ENCODE results near the gene GPR37. TPM values are rescaled to one million over a fixed set of nuclear protein-coding genes. Genes with fewer than 3 reads are reported as not detected.
A peak's percentile ranks its signal among the peaks of the same experiment; 100 is the strongest.

The GPR37 gene, protein sequence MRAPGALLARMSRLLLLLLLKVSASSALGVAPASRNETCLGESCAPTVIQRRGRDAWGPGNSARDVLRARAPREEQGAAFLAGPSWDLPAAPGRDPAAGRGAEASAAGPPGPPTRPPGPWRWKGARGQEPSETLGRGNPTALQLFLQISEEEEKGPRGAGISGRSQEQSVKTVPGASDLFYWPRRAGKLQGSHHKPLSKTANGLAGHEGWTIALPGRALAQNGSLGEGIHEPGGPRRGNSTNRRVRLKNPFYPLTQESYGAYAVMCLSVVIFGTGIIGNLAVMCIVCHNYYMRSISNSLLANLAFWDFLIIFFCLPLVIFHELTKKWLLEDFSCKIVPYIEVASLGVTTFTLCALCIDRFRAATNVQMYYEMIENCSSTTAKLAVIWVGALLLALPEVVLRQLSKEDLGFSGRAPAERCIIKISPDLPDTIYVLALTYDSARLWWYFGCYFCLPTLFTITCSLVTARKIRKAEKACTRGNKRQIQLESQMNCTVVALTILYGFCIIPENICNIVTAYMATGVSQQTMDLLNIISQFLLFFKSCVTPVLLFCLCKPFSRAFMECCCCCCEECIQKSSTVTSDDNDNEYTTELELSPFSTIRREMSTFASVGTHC
- 17.8 TPM for polyA plus RNA-seq (ENCODE audit: insufficient read length)

DNA sequence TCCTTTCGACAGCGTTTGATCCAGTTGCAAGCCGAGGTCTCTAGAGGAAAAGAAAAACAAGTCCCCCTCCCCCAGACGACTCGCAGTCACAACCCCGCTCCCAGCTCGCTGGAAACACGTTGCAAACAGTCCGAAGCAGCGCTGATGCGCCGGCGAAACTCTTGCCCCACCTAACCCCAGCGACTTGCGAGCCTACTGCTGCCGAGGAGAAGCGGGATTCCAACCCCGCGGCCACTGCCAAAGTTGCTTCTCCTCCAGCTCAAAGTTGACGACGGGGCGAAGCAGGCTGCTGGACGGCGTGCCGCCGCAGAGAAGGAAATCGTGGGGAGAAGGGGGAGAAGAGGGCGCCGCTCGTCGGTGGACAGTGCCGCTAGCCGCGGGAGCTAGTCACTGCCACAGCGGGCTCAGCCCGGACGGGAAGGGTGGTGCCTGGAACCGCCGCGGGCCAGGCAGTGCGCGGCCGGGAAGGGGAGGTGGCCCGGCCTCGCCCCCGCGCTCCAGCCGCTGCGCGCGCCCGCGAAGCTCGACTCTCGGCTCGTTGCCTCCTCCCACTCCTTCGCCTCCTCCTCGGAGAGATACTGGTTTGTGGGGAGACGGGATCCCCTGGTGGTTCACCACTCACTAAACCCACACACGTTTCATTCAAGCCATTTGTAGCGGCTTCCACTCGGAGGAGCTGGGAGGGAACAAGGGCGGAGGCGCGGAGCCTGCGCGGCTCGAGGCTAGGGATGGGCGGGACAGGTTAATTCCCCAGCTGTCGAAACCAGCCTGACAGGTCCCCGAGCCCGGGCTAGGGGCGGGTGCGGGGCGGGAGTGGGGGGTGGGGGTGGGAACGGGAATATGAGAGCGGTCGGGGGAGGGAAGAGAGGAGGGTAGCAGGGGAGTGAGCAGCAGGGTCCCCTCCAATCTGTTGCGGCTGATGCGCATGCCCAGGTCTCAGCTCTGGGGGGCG, at the start of gene GPR37:
TSS of gene GPR37 (minus strand) at position 392 of the 952 bp plus-strand sequence. CDS start 816 bp downstream, outside the sequence.
- no peak for DNase-seq (ENCODE audit: low read depth)

DNA sequence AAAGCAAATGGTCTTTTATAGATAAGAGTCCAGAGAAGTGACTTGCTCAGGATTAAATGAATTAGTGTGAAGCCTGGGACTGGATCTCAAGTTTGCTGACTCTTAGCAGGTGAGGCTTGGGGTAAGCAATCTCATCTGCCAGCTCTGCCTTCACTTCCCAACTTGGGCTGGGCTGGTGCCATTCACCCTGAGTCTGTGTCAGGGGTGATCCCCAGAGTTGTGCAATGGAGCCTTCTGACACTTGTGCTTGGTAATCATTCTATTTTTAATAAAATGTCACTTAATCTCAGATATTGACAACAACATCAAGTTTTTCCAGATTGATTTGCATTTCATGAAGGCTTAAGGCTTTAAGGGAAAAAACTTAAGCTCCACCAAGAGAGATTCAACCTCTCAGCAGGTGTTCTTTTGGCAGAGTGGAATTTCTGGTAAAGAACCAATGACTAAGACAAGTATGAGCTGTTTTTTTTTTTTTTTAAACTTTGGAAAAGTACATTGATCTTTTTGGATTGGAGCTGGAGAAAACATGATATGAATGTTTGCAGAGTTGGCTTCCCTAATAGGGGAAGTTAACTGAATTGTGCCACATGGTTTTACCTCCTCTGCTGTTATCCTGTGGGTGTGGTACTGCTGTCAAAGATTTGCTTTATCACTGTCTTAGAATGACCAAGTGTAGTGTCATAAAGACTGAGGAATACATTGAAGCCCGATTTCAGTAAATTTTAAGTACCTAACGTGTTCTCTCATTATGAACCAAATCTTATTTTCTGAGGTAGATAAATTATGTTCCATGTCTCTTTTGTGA, 48.6 kb upstream of the GPR37 start:
- no peak for DNase-seq (ENCODE audit: low read depth)

DNA sequence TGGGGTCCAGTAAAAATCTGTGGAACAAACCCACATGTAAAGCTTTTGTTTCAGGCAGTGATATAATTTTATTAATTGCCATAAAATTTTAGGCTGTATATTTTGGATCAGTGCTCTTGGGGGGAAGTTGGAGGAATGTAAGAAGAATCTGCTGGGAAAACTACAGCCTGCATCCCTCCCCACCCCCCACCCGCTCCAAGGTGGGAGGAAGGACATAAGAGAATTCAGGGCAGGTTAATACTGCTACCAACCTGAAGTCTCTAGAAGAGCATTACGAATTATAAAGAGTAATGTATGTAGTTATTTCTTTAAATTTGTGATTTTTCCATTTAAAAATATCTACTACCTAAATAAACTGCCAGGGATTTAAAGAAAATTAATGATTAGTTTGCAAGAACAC, 47.2 kb upstream of the GPR37 start:
- no peak for DNase-seq (ENCODE audit: low read depth)

DNA sequence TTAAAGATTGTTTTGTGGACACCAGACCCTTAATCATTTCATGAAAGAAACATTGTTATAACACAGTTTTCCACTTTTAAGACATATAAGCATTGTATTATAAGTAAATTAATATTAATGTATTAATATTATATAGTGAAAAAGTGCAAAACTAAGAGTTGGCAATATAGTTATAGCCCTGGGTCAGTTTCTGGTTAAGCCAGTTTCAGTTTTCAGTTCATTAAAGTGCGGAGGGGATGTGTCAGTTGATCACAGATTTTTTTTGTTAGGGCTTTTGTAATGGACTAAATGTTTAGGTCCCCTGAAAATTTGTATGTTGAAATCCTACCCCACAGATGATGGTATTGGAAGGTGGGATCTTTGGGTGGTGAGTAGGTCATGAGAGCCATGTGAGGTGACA, 45.7 kb upstream of the GPR37 start:
- DNase-seq (ENCODE audit: low read depth), result no peak

DNA sequence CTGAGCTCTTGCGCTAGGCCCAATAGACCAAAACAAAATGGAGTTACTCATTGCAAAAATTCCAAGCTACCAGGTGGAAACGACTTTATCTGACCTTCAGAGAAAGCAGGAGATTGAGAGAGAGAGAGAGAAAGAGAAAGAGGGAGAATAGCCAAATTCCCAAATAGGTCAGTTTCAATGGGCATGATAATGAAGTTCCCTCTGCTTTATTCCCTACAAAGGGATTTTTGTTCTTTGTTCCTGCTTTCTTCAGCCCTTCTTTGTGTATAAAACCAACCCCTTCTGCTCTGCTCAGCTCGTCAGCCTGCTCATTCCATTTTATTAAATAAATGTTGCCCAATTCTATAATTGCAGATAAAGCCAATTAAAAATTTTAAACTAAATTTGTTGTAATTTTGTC, 45.0 kb upstream of the GPR37 start:
- DNase-seq (ENCODE audit: low read depth), result no peak

DNA sequence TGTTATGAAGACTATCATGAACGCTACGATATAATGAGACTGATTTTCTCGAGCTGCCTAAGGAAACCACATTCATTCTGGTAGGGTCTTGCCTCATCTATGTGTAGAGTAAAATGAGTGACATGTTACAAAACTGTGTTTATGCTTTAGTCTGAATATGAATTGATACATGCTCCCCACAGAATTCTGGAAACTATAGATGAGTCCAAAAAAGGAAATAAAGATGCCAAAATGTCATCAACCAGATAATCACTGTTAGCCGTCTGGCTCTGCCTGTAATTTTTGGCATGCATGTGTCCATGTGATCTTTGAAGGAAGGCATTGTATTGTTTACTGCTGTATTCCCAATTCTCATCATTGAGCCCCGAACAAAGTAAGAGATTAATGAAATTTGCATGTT, 42.6 kb upstream of the GPR37 start:
- DNase-seq (ENCODE audit: low read depth), result no peak

DNA sequence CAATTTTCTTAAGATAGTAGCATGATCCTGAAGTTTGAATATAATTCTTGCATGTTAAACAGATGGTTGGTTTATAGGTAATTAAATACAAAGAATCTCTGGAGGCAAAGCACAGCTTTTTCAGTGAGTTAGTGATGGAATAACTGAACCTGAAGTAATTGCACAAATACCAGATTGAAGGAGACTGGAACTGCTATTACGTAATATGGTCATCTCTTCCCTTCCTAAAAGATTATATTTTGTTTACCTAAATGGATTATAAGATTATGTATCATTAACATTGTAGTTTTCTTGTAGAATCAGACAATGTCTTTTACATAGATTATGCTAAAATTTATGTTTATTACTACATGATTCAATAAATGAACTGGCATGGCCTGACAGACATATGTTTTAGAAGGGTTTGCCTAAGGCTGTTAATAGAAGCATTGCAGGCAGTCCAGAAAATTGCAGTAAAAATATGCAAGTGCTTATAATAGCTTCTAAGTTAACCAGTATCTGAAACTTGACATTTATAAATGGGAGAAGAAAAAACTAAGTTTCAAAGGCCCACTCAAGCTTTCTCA, 35.8 kb upstream of the GPR37 start:
- no peak for DNase-seq (ENCODE audit: low read depth)

DNA sequence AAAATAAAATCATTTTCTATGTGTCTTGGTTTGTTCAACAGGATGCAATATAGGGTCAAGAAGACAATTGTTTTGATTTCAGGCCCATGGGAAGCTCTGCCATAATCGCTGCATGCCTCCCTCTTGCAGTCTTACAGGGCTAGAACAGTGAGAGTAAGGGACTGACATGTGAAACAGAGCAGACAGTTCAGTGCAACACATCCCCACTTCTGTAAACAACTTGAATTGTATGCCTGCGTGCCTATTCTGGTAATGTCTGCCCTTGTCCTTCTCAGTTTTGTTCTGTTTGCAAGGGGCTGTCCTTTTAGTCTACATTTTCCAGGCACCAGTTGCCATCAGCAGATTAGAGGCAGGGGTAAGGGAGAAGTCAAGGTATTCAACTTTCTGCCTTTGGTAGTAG, 34.8 kb upstream of the GPR37 start:
- no peak for DNase-seq (ENCODE audit: low read depth)

DNA sequence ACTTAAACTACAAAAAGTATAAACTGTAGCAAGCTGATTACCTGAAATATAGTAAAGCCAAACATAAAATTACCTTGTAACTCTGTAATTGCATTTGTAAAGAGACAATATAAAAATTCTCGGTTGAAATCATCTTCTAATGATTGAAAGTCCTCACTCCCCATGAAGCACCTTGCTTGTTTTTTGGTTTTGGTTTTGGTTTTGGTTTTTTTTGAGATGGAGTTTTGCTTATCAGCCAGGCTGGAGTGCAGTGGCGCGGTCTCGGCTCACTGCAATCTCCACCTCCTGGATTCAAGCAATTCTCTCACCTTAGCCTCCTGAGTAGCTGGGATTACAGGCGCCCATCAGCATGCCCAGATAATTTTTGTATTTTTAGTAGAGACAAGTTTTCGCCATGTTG, 33.9 kb upstream of the GPR37 start:
- no peak for DNase-seq (ENCODE audit: low read depth)

DNA sequence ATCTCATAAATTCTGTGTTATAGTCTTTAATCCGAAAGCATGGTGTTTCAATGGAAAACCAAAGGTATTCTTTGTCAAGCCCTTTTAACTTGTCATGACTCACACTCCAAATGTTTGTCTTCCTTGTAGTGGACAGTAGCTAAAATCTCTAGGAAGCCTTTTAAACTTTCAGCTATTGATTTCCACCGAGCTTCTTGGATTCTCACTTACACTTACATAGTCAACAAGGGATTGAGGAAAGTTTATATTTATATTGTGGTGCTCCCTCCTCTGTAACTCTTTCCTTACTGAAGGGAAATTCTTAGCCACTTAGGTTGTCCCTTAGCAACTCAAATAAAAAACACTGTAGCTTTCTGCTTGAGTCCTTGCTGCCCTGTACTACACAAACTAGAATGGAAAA, 31.2 kb upstream of the GPR37 start:
- no peak for DNase-seq (ENCODE audit: low read depth)

DNA sequence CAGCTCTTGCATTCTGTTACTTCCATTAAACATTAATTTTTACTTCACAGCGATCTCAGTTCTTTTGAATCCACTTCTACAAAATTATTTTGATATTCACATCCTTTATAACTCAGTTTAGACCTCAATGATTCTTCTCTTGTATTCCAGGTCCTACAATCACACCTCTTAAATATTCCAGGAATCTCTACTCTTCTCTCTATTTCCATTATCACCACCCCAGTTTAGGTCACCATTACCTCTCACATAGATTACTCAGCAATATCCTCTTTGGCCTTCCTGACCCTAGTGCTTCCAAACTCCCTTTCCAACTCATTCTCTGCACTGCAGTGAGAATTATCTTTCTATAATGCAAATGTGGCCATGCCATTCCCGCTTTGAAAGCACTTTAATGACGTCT, 27.1 kb upstream of the GPR37 start:
- DNase-seq (ENCODE audit: low read depth), result no peak

DNA sequence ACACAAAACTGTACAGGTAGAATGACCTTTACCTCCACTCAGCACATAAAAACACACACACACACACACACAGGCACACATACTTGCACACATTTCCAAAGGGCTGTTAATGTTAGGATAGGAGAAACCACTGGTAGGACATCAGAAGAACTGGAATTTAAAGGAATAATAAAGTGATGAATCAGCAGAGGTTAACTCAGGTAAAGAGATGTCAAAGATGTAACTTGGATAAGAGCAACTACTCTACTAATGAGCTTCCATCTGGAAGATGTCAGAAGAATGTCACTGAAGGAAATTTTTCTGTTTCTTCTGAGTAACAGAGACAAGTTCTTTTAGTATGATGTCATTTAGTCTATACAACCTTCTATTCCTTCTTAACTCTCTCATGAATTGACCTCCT, 26.4 kb upstream of the GPR37 start:
- no peak for DNase-seq (ENCODE audit: low read depth)

DNA sequence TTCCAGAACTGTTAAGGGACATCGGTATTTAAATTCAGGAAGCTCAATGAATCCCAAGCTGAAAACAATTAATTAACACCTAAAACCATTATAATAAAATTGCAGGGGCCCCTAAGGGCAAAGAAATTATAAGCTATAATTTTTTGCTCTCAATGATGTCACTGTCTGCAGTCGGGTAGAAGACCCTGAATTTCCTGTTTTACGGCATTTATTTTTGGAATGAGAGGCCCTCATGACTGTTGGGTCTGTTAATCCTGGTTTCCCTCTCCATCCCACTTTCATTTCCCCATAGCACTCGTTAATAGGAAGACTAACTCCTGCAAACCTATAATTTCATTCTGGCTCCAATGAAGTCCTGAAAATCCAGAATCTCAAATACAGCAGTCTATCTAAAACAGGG, 25.8 kb upstream of the GPR37 start:
- no peak for DNase-seq (ENCODE audit: low read depth)

DNA sequence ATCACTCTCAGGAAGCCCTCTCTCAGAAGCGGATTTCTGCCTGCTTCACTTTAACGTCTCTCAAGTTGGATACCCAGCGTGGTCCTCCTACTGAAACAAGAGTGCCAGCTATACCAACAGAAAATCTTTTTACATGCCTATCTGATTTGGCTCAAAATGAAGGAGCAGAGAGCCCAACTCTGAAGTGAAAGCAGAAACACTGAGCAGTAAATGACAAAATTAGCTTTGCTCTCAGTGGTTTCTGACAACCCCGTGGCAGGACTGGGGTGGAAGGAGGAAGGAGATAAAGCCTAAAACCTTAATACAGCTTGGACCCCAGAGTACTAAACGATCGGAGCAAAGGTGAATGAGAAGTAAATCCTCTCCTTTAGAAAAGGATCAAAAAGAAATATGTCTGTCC, 25.1 kb upstream of the GPR37 start:
- DNase-seq (ENCODE audit: low read depth), result no peak

DNA sequence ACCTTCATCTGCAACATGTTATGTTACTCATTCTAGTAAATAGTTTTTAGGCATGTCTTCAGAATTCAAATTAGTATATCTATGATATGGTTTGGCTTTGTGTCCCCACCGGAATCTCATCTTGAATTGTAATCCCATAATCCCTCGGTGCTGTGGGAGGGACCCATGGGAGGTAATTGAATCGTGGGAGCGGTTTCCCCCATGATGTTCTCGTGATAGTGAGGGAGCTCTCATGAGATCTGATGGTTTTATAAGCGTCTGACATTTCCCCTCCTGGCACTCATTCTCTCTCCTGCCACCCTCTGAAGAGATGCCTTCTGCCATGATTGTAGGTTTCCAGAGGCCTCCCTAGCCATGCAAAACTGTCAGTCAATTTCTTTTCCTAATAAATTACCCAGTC, 20.4 kb upstream of the GPR37 start:
- no peak for DNase-seq (ENCODE audit: low read depth)

DNA sequence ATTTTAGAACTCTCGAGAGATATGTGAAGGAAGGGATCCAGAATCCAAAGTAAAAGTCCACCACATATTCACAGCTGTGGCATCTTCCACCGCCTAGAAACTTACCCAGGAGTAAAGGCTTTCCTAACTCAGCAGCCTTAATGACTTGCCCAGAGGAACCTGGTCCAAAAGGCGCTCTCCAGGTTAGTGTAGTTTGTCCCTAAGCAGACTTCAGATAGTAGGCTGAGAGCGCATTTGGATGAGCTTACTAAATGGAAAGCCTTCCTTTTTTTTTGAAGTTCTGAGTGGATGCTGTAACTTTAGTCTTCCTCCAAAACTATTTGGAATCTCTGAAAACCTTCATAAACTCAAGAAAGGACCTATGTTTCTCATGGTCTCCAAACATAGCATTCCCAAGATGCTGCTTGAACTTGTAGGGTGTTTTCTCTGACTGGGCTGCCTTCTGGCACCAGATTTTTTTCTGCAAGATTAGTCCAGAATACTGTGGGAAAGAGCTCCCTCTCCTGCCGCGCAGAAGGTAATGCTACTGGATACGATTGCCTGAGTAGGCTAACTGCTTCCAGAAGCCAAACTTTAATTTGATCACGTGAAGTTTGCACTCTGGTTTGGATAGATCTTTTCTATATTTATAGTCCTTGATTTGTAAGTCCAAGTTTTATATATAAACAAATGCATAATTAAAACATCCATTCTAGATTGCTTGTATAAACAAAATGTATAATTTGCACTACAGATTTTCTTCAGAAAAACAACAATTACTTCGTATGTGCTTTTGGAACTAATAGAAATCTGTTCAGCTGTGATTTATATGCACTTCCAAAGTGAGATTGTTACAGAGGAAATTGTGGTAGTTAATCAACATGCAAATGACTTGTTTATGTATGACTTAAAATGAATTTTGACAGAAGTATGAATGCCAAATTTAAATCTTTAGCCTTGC, 19.6 kb upstream of the GPR37 start:
- peak; percentile 28 for DNase-seq (ENCODE audit: low read depth)

DNA sequence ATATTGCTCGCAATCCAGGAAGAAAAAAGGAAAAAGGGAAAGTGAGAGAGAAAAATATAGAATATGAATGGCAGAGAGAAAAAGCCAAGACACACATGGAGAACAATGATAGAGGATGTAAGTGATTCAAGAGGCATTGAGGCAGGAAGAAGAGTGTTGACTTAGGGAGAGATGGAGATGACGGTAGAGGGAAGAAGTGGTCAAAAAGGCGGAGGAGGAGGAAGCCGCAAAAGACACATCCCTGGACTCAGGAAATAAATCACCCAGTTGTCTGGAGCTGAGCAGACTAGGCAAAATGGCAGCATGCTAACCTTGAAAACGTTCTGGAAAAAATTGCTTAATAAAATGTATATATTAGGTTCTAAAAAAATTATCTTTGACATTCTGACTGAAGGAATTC, 17.7 kb upstream of the GPR37 start:
- no peak for DNase-seq (ENCODE audit: low read depth)

DNA sequence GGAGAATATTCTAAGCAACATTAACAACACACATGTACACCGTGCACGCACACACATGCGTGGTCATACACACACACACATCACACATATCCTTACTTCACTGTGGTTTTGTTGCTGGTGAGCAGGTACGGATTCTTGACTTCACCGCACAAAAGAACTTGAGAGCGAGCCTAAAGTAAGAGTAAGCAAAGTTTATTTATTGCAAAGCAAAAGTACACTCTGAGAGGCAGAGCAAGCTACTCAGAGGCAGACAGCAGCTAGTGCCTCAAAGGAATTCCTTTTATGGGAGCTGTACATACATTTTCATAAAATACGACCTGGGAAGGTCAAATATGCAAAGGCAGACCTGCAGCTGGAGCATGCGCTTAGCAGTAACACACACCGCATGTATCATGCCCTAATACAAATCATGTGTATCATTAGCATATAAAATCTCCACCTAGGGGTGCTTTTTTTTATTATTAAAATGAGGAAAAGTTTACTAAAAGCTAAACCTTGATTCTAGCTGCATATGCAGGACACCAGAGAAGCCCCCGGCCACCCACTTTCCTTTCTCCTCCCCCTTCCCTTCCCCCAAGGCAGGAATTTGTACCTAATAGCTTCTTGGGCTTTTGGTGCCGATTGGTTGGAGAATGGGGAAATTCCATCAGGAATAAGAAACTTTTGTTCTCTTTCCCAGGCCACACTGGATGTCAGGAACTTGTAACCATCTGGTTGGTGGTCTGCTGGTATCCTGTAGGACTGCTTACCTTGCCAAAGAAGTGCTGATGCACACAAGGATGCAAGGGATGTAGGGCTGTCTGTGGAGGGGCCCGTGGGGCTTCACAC, 16.5 kb upstream of the GPR37 start:
- no peak for DNase-seq (ENCODE audit: low read depth)

DNA sequence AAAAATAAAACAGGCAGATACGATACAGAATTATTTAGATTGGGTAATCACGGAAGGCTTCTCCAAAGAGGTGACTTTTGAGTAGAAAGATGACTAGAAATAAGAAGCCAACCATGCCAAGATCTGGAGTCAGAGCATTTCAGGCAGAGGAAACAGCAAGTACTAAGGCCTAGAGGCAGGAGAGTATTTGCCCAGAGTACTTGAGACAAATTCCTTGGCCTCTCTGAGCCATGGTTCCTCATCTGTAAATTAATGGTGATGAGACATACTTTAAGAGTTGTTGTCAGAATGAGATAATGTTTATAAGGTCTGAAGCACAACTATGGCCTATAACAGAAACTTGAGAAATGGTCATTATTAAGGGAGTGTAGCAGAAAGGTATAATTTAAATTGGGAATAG, 15.8 kb upstream of the GPR37 start:
- DNase-seq (ENCODE audit: low read depth), result no peak

All from forelimb muscle (tissue), 1 donor.